Panc1 (cell line): ENCODE measurements around the gene RCOR1.

ENCODE experiments used
- CTCF ChIP-seq: fragments of 450-650 bp; IDR thresholded peaks from 2 replicates; pipeline ENCODE4 v1.5.1; 2017; ENCODE audit warnings: mild to moderate bottlenecking
- POLR2AphosphoS5 ChIP-seq: IDR thresholded peaks from 2 replicates; pipeline ENCODE4 v1.6.1; 2012; ENCODE audit warnings: mild to moderate bottlenecking, low read depth, low read length, moderate library complexity
- SIN3A ChIP-seq: IDR thresholded peaks from 2 replicates; pipeline ENCODE4 v1.6.1; 2012; ENCODE audit warnings: low read depth, mild to moderate bottlenecking, low read length, moderate library complexity, borderline replicate concordance; ENCODE audit not compliant: insufficient read depth

DNA sequence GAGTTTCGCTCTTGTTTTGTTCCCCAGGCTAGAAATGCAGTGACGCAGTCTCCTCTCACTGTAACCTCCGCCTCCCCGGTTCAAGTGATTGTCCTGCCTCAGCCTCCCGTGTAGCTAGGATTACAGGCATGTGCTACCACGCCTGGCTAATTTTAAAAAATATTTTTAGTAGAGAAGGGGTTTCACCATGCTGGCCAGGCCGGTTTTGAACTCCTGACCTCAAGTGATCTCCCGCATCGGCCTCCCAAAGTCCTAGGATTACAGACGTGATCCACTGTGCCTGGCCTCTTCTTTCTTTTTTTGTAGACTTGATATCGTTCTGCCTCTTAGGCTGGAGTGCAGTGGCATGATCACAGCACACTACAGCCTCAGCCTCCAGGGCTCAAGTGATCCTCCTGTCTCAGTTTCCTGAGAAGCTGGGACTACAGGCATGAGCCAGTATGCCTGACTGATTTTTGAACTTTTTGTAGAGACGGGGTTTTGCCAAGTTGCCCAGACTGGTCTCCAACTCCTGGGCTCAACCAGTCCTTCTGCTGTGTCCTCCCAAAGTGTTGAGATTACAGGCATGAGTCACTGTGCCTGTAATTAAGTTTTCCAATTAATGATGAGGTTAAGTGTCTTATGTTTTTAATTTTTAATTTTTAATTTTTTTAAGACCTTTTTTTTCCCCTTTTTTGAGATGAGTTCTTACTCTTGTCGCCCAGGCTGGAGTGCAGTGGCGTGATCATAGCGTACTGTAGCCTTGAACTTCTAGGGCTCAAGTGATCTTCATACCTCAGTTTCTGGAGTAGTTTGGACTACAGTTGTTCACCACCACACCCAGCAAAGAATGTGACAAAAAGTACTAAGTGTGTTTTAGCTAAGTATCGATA is 10.2 kb downstream of the RCOR1 start:
- TF ChIP-seq CTCF (no peak), POLR2AphosphoS5 (no peak), SIN3A (no peak)
